Tibial artery (tissue), 4 donors: ENCODE data around the gene MRPL42.
"Not testable (repeated sequence)": the region's sequence is repeated elsewhere in the genome, so short reads cannot be mapped to it uniquely, and the experiment has no call there.

Experiments
- DNase-seq, 2 donors: peaks; one replicate each; pipeline ENCODE4 v3.0.0-alpha.2; 2019
- H3K27ac ChIP-seq, 2 donors: fragments of 200-600 bp; sonication (generic) in 1 of 2; 1 replicate in 1 of 2; 2 replicates in 1 of 2; pipeline ENCODE4 v1.5.1; 2018 to 2019; ENCODE audit warnings: mild to moderate bottlenecking in 1 of 2
- H3K27me3 ChIP-seq, 2 donors: fragments of 200-600 bp; sonication (generic) in 1 of 2; one replicate each; pipeline versions ENCODE4 v1.5.1 to v1.6.0; 2016 to 2019
- H3K36me3 ChIP-seq, 3 donors: fragments of 200-600 bp; sonication (generic) in 2 of 3; one replicate each; pipeline ENCODE4 v1.5.1; 2016 to 2019; ENCODE audit warnings: mild to moderate bottlenecking in 2 of 3
- H3K4me1 ChIP-seq, 4 donors: fragments of 200-600 bp; sonication (generic) in 2 of 4; 1 replicate in 3 of 4; 2 replicates in 1 of 4; pipeline ENCODE4 v1.5.1; 2016 to 2019
- H3K4me3 ChIP-seq, 2 donors: fragments of 200-600 bp; sonication (generic) in 1 of 2; 1 replicate in 1 of 2; 2 replicates in 1 of 2; pipeline ENCODE4 v1.5.1; 2018 to 2019; ENCODE audit warnings: mild to moderate bottlenecking in 2 of 2
- H3K9me3 ChIP-seq, 3 donors: fragments of 200-600 bp; sonication (generic) in 1 of 3; one replicate each; pipeline ENCODE4 v1.5.1; 2016 to 2019
- intact Hi-C: fragments of 100-400 bp; cut with DNase I; formaldehyde crosslinking; loops from one replicate; pipeline ENCODE4 v1.15.0; 2023; ENCODE audit warnings: low total_unique reads
- TF ChIP-seq, protein P1 (sequence below), 2 experiments: fragments of 200-600 bp in 1 of 2; fragments of 450-650 bp in 1 of 2; IDR thresholded peaks; one replicate each; pipeline ENCODE4 v1.5.1; 2017 to 2019; ENCODE audit warnings: antibody characterized with exemption in 2 of 2, mild to moderate bottlenecking in 1 of 2, moderate library complexity in 1 of 2

The MRPL42 gene

DNA sequence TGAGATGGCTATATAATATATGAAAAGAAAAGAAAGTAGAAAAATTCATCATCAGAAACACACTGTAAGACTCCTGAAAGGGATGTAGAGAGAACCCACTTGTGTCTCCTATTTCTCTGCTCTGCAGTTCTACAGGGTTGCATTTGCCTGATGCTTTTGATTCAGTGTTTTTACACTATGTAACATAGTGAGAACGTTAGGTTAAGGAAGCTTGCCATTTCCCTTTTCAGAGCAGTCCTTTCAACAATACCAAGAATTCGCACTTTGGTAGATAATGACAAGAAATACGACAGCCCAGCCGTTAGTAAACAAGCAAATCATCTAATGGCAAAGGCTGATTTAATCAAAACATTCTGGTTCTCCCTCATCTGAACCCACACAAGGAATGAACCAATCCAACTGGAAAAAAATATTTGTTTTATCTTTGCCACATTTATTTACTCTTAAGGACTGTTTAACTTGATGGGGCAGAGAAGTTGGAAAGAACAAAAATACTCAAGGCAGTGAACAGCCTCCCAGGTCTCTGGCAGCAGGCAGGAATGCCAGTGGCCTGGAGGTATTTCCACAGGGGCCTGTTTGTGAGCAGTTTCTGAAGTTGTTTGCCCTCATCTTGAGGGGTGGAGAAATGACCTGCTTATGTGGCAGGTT is 74.4 kb downstream of the MRPL42 start:
- H3K36me3 ChIP-seq, result no peaks in the 10 kb centered on the region
- no peak overlapping the region for H3K27ac ChIP-seq
- intact Hi-C loops, result no loop called here
- H3K27me3 ChIP-seq, result no peaks in the 10 kb centered on the region
- DNase-seq, result no peak
- H3K4me3 ChIP-seq, result no peak overlapping the region
- H3K4me1 ChIP-seq, result peaks cover 0 to 17% (median 2%) of the 10 kb centered on the region in 4 donors
- H3K9me3 ChIP-seq, result no peaks in the 10 kb centered on the region
- TF ChIP-seq, protein P1, sequence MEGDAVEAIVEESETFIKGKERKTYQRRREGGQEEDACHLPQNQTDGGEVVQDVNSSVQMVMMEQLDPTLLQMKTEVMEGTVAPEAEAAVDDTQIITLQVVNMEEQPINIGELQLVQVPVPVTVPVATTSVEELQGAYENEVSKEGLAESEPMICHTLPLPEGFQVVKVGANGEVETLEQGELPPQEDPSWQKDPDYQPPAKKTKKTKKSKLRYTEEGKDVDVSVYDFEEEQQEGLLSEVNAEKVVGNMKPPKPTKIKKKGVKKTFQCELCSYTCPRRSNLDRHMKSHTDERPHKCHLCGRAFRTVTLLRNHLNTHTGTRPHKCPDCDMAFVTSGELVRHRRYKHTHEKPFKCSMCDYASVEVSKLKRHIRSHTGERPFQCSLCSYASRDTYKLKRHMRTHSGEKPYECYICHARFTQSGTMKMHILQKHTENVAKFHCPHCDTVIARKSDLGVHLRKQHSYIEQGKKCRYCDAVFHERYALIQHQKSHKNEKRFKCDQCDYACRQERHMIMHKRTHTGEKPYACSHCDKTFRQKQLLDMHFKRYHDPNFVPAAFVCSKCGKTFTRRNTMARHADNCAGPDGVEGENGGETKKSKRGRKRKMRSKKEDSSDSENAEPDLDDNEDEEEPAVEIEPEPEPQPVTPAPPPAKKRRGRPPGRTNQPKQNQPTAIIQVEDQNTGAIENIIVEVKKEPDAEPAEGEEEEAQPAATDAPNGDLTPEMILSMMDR (IDR thresholded peaks at IDR 0.05), result no peak

DNA sequence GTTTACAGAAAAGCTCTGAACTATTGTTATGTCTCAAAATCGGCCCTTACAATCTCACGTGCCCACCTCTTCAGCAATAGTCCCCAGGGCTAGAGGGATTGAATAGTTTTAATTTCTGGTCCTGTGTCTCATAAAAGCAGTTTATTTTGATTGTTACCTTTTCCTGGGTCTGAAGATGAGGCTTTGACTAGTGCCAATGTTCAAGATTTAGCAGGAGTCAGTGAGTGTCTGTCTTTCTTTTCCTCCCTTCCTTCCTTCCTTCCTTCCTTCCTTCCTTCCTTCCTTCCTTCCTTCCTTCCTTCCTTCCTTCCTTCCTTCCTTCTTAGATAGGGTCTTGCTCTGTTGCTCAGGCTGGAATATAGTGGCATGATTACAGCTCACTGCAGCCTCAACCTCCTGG is 80.5 kb downstream of the MRPL42 start:
- TF ChIP-seq, protein P1 (IDR thresholded peaks at IDR 0.05), result no peak
- no peak overlapping the region for H3K4me3 ChIP-seq
- H3K4me1 ChIP-seq, result no peaks in the 10 kb centered on the region
- no peaks in the 10 kb centered on the region for H3K27me3 ChIP-seq
- H3K36me3 ChIP-seq, result no peaks in the 10 kb centered on the region
- DNase-seq, result no peak
- H3K27ac ChIP-seq, result no peak overlapping the region
- intact Hi-C loops, result no loop called here
- no peaks in the 10 kb centered on the region for H3K9me3 ChIP-seq

DNA sequence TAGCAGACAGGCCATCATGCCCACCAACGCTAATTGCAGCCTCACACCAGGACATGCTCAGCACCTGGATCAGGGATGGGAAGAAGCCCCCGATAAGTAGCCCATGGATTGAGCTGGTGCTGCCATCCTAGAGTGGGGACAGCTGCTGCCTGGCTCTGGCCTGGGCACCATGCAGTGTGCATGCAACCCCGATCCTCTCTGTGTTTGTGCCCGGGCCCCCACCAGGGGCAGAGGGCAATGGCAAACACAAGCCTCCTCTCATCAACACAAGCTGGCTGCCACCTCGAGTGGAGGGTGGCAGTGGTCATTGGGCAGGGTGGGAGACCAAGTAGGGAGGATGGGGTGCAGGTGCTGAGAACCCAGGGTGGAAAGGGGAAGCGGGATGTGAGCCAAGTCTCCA is 81.9 kb downstream of the MRPL42 start:
- TF ChIP-seq, protein P1 (IDR thresholded peaks at IDR 0.05), result no peak
- Histone ChIP-seq H3K27me3 (no peaks in the 10 kb centered on the region), H3K9me3 (no peaks in the 10 kb centered on the region), H3K36me3 (no peaks in the 10 kb centered on the region), H3K27ac (no peak overlapping the region), H3K4me3 (no peak overlapping the region), H3K4me1 (no peaks in the 10 kb centered on the region)
- DNase-seq, result no peak
- intact Hi-C loops, result no loop called here

DNA sequence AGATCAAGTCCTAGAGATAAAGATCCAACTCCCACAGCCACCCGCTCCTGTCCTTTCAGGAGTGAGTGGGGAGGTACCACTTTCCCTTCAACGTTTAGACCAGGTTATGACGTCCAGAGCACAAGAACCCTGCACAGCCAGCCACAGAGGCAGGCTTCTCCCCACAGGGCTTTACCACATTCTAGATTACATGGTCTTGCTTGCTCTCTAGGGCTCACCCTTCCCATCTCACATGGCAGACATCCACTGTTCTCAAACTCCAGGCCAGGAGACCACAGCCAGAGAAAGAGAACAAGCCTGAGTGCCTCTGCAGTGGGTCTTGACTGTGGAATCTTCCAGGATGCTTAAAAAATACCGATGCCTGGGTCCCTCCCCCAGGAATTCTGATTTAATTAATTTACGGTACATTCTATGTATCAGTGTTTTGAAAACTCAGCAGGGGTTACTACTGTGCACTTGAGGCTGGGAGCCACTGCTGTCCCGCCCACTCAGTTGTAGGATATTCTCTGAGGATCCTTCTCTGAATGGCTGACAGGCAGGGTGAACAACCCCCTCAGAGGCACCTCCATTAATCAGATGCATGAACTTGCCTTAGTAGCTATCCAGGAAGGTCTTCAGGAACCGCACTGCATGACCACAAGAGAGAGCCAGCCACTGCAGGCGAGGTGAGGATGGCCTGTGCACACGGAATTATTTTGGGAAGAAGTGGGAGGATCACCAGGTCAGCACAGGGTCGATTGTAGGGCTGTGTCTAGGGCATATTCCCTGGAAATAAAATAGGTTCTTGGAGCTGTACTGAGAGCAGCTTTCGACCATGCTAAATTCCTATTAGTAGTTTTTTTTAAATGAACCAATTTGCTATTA is 83.7 kb downstream of the MRPL42 start:
- intact Hi-C loops, result no loop called here
- no peaks in the 10 kb centered on the region for H3K9me3 ChIP-seq
- TF ChIP-seq, protein P1 (IDR thresholded peaks at IDR 0.05), result no peak
- no peak overlapping the region for H3K4me3 ChIP-seq
- no peak overlapping the region for H3K27ac ChIP-seq
- DNase-seq, result no peak
- no peaks in the 10 kb centered on the region for H3K36me3 ChIP-seq
- H3K4me1 ChIP-seq, result no peaks in the 10 kb centered on the region
- no peaks in the 10 kb centered on the region for H3K27me3 ChIP-seq

DNA sequence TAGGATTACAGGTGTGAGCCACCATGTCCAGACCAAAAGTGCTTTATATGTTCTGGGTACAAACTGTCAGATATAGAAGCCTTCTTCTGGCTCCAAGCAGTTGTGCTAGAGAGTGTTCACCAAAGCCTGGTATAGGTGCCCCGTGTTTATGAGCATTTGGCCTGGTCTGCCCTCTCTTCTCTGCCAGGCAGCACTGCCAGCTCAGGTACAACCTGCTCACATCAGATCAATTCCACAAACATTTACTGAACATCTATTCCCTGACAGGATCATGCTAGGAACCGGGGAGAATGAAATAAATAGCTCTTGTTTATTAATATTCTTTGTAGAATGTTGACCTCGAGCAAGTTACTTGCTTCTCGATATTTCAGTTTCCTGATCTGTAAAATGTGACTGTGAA is 85.1 kb downstream of the MRPL42 start:
- Histone ChIP-seq H3K9me3 (no peaks in the 10 kb centered on the region), H3K36me3 (no peaks in the 10 kb centered on the region), H3K4me1 (no peaks in the 10 kb centered on the region), H3K27ac (no peak overlapping the region), H3K27me3 (no peaks in the 10 kb centered on the region), H3K4me3 (no peak overlapping the region)
- intact Hi-C loops, result no loop called here
- no peak for DNase-seq
- TF ChIP-seq, protein P1 (IDR thresholded peaks at IDR 0.05), result no peak

DNA sequence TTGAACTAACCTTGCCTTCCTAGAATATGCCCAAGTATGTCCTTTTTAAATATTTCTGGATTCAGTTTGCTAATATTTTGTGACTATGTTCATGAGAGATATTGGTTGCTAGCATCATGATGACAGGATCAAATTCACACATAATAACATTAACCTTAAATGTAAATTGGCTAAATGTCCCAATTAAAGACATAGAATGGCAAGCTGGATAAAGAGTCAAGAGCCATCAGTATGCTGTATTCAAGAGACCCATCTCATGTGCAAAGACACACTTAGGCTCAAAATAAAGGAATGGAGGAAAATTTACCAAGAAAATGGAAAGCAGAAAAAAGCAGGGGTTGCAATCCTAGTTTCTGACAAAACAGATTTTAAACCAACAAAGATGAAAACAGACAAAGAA is 90.6 kb downstream of the MRPL42 start:
- H3K27ac ChIP-seq, H3K4me1 ChIP-seq, H3K4me3 ChIP-seq, H3K36me3 ChIP-seq, H3K27me3 ChIP-seq, DNase-seq, intact Hi-C loops: not testable (repeated sequence)
- peaks cover 0 to 16% (median 6%) of the 10 kb centered on the region in 3 donors for H3K9me3 ChIP-seq

DNA sequence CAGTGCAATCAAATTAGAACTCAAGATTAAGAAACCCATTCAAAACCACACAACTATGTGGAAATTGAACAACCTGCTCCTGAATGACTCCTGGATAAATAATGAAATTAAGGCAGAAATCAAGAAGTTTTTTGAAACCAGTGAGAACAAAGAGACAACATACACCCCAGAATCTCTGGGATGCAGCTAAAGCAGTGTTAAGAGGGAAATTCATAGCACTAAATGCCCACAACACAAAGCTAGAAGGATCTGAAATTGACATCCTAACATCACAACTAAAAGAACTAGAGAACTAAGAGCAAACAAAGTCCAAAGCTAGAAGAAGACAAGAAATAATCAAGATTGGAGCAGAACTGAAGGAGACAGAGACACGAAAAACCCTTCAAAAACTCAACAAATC is 91.4 kb downstream of the MRPL42 start:
- H3K36me3 ChIP-seq, H3K4me1 ChIP-seq, H3K27me3 ChIP-seq, DNase-seq, H3K27ac ChIP-seq, intact Hi-C loops, H3K4me3 ChIP-seq: not testable (repeated sequence)
- H3K9me3 ChIP-seq, result peaks cover 0 to 16% (median 6%) of the 10 kb centered on the region in 3 donors
